Inflammatory macrophage treated with lipopolysaccharide for 4 hours (primary cell): ENCODE measurements around the gene RHO.
"Not testable (repeated sequence)": the region's sequence is repeated elsewhere in the genome, so short reads cannot be mapped to it uniquely, and the experiment has no call there.

Source experiments
- DNase-seq: peaks from one replicate; pipeline ENCODE4 v3.0.0-alpha.2; 2020

Gene RHO

DNA sequence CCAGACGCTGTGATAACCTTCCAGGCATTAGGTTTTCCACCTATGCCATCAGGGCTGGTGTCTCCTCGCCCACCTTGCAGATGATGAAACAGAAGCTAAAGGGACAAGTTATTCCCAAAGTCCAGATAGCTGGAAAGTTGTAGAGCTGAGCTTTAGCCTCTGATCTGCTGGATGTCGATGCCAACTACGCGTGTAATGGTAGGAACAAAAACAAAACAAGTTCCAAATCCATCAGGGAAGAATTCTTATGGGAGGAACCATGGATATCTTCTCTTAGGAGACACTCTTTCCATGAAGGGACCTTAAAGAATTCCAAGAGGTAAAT, 28.1 kb upstream of the RHO start:
- DNase-seq = no peak

DNA sequence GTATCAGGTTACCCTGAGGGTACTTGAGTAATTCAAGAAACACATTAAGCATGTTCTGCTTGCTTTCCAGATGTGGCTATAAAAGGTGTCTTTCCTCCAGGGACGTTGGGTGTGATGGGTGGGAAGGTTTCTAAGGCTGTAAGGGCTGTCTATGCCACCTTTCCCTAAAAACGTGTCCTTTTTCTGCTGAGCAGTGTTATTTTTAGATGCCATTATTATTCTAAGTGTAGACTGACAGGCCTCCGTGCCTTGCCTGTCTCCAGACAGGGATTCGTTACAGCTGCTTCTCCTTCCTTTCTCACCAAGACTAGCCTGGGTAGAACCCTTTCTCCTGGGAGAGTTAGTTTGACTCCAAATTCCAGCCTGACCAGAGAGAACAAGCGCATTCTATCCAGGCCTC, 26.8 kb upstream of the RHO start:
- no peak for DNase-seq

DNA sequence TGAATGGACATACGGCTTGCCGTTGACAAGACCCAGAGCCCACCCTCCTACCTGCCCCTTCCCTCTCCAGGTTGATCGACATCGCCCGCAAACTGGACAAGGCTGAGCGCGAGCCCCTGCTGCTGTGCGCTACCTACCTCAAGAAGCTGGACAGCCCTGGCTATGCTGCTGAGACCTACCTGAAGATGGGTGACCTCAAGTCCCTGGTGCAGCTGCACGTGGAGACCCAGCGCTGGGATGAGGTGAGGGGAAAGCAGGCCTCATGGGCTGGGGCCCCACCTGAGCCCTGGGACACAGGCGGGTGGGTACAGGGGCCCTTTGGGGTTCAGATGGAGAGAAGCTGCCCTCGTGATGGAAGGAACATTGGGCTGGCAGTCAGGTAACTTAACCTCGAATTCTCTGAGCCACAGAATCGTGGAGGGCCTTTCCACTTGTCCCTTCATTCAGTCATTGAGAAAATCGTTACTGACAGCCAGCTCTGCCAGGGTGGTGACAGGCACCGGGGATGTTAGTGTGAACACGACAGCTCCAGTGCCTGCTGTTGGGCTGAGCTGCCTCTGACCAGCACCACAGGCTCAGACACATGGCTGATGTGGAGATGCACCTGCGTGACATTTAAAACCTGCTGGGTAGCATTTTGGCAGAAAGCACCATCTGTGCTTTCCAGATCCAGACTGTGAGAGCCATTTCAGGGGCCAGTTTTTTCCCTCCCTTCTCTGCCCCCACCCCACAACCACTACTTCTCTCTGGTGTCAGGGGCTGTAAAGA, 25.6 kb upstream of the RHO start:
- no peak for DNase-seq

DNA sequence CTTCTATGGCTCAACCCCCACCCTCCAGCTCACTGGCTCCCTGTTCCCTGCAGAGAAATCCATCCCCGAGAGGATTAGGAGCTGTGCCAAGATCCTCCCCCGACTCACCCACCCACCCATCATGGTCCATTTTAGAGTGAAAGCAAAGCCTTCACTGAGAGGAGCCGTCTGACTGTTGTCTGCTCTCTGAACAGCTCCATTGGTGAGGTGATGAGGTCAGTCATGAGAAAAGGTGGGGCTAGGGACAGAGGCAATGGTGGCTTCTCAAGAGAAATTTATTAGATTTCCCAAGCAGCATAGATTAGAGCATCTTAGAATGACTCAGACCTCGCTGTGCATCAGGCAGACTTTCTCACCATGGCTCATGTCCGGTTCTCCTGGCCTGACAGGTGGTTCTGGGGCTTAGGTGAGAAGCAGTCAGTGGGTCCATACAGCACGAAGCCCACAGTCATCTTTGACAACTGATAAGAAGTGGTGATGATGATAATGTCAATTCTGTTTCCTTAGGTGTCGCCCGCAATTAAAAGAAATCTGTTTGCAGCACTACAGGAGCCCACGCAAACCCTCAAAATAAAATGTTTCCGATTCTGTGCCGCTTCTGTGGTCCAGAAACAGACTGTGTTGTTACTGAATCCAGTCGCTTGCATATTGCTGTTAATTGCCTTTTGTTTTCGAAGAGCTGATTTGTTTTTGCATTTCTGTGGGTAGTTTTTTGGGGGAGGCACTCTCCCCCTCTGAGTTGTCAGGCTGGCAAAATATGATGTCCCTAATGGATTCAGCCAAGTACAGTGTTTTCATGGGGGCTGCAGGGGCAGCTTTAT, 24.8 kb upstream of the RHO start:
- DNase-seq = no peak

DNA sequence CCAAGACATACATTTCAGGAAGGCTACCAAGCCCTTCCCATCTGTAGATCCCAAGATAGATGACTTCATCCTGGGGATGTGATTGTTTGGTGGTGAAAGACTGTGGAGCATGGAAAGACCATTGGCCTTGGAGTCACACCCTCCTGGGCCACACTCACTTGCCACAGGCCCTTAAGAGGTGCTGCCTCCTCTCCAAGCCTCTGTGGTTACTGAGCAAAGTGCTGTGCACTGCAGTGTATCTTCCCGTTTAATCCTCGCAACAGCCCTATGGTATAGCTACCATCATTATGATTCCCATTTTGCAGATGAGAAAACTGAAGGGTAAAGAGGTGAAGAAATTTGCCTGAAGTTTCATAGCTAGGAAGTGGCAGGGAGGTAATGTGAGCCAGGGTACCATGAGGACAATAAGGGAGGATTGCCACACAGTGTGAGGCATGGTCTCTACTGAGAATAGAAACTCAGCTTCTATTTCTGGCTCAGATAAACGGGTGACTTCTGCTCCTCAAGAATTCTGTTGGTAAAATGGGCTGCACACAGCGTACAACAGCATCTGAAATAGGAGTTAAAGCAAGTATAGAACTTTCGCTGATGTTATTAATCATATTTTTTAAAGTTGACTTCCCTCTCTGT, 23.9 kb upstream of the RHO start:
- DNase-seq = peak; percentile 25

DNA sequence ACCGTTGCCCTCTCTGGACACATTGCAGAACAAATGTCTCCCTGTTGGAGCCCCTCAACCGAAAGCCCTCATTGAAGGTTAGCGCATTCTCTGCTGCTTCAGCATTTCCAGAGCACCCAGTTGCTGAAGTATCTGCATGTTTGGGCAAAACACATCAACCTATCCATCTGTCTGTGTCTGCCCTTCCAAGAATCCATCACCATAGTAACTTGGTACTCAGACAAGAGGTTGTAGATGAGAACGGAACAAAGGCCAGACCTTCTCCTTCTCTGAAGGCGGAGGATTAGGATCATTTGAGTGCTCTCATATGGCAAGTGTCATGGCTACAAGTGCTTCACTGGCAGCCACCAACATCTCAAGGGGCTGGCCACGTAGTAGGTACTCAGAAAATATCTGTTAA, 23.1 kb upstream of the RHO start:
- DNase-seq = no peak

DNA sequence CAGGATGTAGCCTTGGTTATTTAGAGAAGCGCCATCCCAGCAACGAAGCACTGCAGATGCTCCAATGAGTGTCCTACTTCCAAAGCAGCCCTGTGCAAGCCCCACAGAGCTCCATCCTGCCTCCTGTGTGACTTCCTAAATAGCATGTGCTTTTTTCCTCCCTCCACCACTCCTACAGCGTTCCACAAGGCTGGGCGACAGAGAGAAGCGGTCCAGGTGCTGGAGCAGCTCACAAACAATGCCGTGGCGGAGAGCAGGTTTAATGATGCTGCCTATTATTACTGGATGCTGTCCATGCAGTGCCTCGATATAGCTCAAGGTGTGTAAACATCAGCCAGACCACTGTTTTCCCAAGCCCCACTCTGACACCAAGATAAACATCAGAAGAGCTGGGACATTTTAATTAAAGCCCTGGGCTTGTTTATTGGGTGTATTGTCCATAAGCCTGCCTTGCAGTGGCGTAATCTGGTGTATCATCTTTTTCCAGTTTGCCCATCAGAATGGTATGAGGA, 22.2 kb upstream of the RHO start:
- no peak for DNase-seq

DNA sequence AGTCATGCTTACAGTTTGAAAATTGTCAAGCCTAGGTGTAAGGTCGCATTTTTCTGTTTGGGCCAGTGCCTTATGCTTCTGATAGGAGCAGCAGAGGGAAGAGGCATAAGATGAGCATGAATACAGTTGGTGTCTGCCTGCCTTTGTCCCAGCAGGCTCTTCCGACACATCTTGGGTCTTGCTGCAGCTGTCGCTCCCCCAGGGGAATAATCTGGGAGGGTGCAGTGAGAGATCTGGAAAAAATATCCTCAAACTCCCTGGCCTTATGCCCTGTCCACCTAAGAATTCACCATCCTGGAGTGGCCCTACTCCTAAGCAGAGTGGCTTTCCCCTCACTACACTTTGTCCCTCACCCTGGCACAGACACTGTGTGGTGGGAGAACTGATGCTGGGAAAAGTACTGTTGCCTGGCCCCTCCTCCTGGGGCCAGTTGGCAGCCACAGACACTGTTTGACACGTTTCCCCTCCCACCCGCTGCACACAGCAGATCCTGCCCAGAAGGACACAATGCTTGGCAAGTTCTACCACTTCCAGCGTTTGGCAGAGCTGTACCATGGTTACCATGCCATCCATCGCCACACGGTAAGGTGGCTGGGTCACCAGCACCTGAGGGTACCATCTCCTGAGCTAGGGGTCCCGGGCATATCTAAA, 21.1 kb upstream of the RHO start:
- no peak for DNase-seq

DNA sequence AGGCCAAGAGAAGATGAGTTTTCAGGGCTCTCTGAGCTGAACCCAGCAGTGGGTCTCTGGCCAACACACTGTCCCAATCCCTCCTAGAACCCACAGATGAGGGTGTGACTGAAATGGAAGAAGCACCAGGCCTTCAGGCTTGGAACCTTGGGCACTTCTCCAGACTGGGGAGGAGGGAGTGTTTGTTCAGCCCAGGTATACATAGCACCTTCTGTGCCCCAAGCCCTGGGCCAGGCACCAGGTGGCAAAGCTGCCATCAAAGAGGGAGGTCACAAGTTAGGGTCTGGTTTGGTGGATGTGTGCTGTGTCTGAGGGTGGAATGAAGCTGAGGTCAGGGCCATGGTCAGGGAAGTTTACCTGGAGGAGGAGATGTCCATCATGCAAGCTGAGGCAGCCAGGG, 15.8 kb upstream of the RHO start:
- DNase-seq = no peak

DNA sequence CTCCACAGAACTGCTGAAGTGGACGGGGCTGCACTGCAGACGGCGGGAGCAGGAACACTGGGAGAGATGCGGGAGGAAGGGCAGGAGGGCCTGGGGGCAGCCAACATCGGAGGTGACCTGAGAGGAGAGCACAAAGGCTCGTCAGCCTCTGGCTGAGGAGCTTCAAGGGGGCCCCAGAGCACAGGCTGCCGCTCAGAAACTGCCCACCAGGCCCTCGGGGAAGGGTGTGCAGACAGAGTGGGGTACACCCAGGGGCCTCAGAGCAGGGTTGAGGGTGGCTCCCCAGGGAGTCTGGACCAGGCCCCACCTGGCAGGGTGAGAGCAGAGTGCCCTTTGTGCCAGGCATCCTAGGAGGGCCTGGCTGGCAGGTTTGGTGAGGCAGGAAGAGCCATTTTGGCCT, 14.7 kb upstream of the RHO start:
- DNase-seq = no peak

DNA sequence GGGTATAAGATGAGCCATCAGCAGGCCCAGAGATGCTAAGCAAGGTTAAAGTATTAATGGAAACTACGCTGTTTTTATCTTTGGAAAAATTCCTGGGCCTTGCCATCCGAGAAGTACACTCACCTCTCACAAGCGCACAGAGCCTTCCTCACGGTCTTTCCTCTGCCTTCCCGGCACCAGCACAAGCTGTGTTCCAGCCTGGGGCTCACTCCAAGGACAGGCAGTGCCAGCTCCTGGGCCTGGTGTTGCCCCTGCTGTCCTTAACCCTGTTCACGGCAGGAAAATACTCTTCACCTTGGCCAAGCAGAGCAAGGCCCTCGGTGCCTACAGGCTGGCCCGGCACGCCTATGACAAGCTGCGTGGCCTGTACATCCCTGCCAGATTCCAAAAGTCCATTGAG, 14.3 kb upstream of the RHO start:
- DNase-seq = no peak

DNA sequence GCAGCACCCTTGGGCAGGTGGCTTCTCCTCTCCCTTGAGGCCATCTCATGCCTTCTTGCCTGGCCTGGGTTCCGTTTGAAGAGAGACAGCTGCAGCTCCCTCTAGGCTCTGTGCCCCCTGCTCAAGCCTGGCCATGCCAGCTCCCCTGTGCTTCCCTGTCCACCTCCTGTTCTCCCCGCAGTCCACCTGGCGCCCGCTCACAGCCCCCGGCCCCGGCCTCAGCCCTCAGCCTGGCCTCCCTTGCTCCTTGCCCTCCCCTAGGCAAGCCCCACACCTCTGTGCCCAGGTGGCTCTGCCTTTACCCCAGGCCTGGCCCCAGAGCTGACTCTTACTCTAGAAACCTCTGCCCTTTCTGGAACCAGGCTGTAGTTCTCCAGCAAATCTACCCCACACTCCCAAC, 13.9 kb upstream of the RHO start:
- DNase-seq = no peak

DNA sequence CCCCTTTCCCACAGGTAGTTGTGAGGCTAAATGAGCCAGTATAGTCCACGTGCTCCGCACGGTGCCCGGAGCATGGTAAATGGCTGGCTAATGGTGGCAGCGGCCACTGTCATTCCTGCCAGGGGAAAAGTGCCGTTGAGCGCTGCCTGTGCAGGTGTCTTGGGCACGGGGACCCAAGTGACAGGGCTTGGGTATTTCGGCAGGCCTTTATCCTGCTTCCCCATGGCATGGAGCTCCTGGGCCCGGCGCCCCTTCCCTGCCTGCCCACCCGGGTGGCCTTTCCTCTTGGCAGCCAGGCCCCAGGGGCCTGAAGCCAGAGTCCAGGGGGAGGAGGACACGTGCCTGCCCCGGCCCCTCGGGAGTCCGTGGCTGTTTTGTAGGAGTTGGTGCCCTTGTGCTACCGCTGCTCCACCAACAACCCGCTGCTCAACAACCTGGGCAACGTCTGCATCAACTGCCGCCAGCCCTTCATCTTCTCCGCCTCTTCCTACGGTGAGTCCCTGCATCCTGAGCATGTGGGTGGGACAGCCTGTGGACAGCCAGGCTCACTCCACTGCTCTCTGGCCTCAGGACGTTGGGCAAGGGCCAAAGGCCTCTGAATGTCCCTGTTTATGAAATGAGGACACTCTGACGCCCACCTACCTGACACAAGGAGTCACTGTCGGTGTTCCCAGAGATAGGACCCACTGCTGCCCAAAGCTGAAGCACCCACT, 13.2 kb upstream of the RHO start:
- DNase-seq = not testable (repeated sequence)

DNA sequence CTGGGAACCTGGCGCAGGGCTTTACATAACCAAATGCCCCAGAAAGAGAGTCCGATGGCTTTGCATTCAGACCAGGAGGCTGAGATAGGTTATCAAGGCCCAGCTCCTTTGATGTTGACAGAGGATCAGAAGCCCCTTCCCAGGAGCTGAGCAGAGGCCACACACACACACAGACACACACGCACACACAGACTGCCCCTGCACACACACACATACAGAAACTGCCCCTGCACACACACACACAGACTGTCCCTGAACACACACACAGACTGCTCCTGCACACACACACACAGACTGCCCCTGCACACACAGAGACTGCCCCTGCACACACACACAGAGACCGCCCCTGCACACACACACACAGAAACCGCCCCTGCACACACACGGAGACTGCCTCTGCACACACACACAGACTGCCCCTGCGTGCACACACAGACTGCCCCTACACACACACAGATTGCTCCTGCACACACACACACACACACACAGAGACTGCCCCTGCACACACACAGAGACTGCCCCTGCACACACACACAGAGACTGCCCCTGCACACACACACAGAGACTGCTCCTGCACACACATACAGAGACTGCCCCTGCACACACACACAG, 12.5 kb upstream of the RHO start:
- not testable (repeated sequence) for DNase-seq

DNA sequence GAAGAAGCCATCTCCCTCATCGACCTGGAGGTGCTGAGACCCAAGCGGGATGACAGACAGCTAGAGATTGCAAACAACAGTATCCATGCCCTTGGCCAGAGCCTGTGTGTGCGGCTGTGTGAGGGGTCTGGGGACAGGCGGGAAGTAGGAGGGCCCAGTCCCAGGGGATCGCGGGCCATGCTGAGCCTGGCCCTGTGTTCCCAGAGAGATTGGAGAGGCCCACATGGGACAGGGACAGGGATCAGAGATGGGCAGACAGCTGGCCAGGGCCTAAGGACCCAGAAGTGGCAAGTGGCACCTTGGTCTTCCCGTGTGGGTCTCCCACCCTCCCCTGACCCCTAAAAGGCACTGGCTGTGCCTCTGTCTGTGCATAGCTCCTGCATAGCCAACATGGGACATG, 10.9 kb upstream of the RHO start:
- DNase-seq = no peak

DNA sequence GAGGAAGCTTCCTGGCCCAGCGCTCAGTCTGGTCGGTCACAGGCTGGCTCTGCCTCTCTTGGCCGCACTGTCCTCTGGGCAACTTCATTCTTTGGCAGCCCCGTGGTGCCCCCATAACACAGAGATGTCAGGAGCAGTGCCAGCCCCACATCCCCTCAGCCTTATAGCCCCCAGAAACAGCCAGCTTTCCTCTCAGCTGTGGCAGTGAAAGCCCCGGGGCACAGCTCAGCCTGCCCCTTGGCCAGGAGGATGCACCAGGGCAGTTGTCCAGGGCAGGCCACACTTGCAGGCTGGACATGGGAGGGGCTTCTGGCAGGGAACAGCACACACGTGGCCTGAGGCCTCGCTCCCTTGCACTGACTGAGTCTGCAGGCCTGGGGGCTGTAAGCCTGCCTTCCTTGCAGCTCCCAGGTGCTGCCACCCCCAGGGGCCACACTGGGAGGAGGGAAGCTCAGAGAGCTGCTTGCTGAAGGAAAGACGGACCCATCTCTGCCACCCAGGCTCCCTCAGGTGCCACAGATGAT, 10.3 kb upstream of the RHO start:
- no peak for DNase-seq

DNA sequence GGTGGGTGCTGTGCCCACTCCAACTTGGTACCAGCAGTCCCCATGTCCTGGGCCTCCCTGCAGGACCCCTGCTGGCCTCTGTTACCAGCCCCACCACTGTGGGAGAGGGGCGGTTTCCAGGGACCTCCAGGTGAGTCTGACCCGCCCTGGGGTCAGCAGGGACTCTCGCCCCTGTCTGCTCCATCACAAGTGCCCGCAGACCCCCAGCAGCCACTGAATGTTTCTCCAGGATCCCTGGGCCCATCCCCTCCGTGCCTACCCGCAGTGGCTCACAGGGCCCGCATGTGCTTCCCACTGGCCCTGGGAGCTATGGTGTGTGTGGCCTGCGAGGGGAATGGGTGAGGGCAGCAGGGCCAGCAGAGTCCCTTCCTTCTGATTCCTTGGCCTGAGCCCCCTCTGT, 9.9 kb upstream of the RHO start:
- no peak for DNase-seq

DNA sequence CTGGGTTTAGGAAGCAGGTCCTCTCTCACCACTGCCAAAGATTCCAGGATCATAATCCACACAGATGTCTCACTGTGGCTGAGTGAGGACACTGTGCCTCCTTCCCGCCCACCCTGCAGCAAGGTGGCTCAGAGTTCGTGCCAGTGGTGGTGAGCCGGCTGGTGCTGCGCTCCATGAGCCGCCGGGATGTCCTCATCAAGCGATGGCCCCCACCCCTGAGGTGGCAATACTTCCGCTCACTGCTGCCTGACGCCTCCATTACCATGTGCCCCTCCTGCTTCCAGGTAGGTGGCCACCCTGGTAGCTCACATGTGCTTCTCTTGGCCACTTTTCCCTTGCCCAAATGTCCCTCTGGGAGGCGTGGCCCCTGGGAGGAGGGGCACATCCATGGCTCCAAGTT, 9.0 kb upstream of the RHO start:
- no peak for DNase-seq

DNA sequence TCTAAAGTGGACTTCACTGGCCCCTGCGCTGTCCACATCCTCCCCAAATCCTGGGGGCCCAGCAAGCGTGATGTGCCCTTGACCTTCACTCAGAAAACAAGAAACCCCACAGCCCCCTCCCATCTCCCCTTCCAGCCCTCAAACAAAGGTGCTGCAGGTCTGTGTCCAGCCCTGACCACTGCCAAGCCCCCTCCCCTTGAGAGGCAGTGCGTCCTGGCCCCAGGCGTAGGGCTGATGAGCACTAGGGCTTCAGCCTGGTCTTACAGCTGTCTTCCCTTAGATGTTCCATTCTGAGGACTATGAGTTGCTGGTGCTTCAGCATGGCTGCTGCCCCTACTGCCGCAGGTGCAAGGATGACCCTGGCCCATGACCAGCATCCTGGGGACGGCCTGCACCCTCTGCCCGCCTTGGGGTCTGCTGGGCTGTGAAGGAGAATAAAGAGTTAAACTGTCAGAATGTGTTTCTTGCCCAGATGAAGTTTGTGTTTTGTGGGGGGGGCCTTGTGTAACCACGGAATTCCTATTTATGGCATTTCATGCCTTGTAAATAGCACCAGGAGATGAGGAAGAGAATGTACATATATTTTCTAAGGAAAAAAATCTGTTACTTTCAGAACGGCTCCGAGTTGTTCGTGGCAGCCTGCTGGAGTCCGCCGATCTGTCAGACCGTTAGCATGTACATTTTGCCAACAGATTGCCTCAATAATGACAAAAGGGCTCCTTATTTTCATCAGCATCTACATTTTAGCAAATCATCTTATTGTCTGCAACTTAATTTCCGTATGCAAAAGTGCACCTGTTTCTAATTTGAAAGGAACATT, 8.3 kb upstream of the RHO start:
- DNase-seq = no peak

DNA sequence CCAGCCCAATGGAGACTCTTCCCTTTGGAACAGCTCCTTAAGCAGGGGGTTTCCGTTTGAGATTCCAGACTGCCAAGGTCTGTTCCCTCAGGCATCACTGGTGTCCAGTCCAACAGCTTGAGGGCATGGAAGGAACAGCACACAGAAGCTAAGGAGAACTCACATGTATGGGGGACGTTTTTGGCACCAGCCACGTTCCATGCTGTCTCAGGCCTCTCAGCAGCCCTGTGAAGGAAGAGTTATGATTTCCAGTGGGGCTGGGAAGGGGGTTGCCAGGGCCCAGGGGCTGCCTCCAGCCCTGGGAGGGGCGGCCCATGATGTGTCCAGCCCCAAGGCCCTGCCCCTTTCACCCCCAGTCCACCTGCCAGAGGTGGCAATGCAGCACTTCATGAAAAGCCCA, 7.5 kb upstream of the RHO start:
- DNase-seq = no peak

DNA sequence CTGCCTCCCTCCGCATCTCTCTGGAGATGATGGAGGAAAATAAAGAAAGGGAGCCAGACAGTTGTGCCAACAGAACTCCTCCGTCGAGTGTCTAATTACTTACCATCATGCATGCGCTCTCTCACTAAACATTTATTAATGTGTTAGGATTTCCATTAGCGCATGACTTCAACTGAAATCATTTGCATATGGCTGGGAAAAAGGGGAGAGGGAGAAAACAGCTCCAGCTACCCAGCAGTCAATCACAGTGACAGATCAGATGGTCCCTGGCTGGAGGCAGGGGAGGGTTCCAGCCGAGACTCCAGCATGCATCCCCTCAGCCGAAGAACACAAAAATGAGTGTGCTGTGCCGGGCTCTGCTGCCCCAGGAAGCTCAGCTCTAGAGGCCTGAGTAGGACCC, 6.8 kb upstream of the RHO start:
- no peak for DNase-seq
